ENCODE results near the gene PFKP.

- TF ChIP-seq CTCF (conservative IDR thresholded peaks at IDR 0.05; ENCODE audit: low read length) = no peak
- no peak for TF ChIP-seq EZH2phosphoT487 (IDR thresholded peaks at IDR 0.05; ENCODE audit: borderline replicate concordance)
These were observed 33.4 kb upstream of the PFKP start for GRCh38 chr10:3033925-3034324.
